ENCODE data around the gene SLC26A4.
"Not testable (repeated sequence)": the region's sequence is repeated elsewhere in the genome, so short reads cannot be mapped to it uniquely, and the experiment has no call there.

SLC26A4 gene

GRCh38 chr7:107660381-107661080 lies at the start of gene SLC26A4:
Gene SLC26A4 (plus strand): TSS chr7:107660828. CDS start chr7:107661642, 814 bp downstream.
- DNase-seq = peak; percentile 30

GRCh38 chr7:107613439-107613838 lies 47.2 kb upstream of the SLC26A4 start:
- DNase-seq = no peak

DNA sequence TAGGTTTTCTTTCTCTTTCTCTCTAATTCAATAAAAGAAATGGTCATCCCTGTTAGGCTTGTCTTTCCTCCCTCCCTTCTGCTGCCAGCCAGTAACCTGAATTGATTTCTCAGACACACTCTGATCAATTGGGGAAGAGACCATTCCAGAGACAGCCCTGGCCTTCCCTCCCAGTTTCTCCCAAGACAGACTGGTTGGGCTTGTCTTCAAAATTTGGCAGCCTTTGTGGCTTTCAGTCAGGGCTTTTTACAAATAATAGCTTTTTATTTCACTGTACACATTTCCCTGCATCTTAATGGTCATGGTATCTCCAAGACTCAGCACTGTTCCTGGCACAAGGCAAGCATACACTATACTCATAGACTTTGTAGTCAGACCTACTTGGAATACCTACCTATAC lies 46.7 kb upstream of the SLC26A4 start:
- no peak for DNase-seq

DNA sequence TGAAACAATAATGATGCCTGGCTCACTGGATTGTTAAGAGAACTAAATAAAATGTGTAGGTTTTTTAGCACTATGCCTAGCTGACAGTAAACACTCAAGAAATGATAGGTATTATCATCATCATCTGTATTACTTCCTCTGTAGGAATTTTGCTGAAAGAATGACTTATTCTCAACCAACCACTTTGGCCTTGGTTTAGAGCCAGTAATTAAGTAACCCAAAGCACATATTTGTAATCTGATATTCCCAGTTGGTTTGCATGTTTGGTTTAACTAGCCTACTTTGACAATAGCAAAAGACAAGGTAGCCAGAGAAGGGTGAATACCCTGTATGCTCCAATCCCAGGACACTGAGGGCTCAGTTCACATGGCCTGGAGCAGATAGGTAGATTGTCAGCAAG lies 46.2 kb upstream of the SLC26A4 start:
- DNase-seq = no peak

- DNase-seq = no peak
These were observed 44.5 kb upstream of the SLC26A4 start for GRCh38 chr7:107615910-107616680.

DNA sequence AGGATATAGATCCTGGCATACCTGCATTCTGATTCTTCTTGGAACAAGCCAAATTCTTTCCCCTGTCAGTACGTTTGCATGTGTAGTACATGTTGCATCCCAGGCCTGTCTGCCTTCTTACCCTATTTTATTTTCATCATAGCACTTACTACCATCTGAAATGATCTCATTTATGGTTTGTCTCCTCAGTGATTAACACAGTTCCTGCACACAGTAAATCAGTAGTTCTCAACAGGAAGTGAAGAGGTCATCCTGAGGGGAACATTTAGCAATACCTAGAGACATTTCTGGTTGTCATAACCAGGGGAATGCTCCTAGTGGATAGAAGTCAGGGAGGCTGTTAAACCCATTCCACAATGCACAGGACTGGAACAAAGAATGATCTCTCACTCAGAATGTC lies 38.2 kb upstream of the SLC26A4 start:
- no peak for DNase-seq

- no peak for DNase-seq
These were observed 37.7 kb upstream of the SLC26A4 start for GRCh38 chr7:107622894-107623293.

DNA sequence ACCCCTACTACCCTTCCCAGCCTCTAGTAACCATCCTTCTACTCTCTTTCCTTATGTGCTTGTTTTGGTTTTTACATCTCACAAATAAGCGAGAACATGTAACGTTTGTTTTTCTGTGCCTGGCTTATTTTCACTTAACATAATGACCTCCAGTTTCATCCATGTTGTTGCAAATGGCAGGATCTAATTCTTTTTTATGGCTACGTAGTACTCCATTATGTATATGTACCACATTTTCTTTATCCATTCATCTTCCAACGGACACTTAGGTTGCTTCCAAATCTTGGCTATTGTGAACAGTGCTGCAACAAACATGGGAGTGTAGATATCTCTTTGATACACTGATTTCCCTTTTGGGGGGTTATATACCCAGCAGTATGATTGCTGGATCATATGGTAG lies 33.6 kb upstream of the SLC26A4 start:
- DNase-seq = no peak

DNA sequence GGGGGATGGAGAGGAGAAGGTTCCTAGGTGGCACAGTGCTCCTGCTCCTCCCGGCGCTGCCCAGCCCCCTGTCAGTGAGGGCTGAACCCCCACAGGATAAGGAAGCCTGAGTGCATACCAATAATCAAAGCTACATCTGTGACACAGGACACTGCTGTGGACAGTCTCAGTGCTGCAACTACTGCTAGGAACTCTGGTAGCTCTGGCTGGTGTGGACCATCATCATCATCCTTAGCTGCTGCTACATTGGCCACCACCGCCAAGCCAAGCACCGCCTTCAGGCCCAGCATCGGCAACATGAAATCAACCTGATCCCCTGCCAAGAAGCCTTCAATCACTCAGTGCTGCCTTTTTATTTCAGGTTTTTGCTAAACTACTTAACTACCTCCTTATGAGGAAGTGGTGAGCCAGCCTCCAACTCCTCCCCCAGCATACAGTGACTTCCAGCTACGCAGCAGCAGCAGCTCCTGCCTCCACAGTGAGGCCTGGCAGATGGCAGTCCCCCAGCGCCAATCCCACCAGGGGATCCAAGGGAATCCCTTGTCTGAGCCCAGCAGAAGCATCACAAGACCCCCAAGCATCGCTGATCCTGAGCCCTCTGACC lies 32.1 kb upstream of the SLC26A4 start:
- no peak for DNase-seq

DNA sequence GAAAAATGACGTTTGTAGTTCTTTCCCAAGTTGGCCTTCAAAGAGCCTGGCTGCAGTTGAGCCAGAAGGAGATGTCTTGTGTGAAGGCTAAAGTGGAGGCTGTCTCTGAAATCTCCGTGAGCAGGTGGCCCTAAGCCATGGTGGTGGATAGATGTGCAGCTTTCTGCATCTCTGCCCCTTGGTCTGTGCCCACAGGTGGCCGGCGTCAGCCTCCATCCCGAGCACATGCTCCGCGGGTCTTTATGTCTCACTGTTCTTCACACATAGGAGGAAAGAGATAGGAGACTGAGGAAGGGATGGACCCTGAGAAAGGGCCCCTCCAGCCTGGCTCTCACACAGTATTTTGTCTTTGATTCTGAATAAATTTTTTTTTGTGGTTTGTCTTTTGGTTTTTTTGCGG lies 30.3 kb upstream of the SLC26A4 start:
- no peak for DNase-seq

DNA sequence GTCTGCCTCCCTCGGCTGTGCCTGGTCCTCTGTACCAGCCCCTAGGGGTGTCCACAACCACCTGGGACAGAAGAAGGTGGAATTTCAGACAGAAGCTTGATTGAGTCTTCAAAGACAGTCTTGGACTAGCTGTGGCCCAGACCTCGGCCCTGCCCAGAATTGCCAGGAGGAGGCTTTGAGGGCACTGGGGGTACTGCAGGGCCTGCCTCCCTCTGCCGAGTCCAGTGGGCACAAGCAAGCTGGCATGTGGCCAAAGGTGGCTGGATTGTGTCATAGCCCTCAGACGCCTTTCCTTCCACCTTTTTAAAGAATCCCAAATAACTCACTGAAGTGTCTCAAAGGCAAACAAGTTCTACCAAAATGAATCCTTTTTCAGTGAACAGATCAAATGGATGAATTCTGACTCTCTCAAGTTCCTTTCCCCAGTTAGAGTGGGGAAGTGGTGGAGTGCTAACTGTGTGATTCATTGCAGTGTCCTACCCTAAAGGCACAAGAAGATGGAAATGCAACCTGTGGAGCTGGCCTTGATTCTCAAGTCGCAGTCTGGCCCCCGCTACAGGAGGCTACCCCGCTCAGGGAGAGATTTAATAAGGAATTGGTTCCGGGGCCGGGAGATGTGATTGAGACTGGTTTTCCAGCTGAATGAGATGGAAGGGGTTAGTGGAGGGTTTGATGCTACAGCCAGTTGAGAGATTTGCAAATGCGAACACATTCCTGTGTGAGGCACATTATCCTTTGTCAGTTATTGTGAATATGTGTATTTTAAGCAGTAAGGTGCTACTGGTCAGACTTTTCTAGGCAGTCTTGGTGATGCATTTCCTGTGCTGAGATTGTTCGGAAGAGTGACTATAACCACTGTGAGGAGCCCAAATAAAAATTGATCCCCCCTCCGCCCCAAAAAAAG lies 28.8 kb upstream of the SLC26A4 start:
- DNase-seq = no peak

DNA sequence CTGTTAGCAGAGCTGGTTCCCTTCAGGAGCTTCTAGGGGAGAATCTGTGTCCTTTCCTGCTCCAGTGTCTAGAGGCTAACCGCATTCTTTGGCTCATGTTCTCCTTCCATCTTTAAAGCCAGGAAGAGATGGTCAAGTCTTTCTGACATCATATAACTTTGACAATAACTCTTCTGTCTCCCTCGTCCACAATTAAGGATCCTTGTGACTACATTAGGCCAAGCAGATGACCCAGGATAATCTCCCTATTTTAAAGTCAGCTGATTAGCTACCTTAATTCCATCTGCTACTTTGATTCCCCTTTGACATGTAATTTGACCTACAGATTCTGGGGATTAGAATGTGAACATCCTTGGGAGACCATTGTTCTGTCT lies 28.1 kb upstream of the SLC26A4 start:
- DNase-seq = no peak

DNA sequence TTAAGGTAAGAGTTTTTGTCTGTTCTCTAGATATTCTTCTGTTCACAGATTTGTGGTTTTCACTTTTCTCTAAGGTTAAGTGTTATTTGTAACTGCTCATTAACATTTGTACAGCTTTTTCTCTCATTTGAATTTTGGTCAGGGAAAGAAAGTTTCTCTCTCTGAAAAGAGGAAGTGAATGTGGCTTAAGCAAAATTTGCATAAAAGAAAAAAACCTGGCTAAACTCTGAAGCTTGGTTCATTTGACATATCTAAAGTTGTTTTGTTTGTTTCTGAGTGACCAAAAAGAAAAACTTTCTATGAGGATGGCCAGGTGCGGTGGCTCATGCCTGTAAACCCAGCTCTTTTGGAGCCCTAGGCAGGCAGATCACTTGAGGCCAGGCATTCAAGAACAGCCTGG lies 22.0 kb upstream of the SLC26A4 start:
- peak; percentile 35 for DNase-seq

GRCh38 chr7:107639070-107639469 lies 21.6 kb upstream of the SLC26A4 start:
- not testable (repeated sequence) for DNase-seq

GRCh38 chr7:107641676-107642075 lies 19.0 kb upstream of the SLC26A4 start:
- DNase-seq = no peak

DNA sequence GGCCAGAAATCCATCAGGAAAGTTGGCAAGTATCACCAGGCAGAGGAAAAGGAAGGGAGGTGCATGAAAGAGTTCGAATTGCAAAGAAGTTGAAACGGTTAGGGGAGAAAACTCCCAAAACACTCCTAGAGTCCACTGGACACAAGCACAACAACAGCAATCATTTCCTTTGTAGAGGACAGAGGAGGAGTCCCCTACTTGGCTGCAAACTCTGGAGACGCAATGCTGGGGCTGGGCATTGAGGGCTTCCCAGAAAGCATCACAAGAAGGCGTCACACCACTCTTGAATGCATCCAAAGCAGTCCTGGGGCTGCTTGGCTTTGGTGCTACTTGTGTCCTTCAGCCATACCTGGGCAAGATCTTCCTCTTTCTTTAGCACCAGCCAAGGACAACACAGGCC lies 18.1 kb upstream of the SLC26A4 start:
- DNase-seq = no peak

GRCh38 chr7:107643407-107643806 lies 17.2 kb upstream of the SLC26A4 start:
- DNase-seq = no peak

- DNase-seq = peak; percentile 4
These were observed 16.7 kb upstream of the SLC26A4 start for GRCh38 chr7:107643938-107644308.

- DNase-seq = no peak
These were observed 16.2 kb upstream of the SLC26A4 start for GRCh38 chr7:107644309-107644974.

- no peak for DNase-seq
These were observed 8.0 kb upstream of the SLC26A4 start for GRCh38 chr7:107652642-107653041.

DNA sequence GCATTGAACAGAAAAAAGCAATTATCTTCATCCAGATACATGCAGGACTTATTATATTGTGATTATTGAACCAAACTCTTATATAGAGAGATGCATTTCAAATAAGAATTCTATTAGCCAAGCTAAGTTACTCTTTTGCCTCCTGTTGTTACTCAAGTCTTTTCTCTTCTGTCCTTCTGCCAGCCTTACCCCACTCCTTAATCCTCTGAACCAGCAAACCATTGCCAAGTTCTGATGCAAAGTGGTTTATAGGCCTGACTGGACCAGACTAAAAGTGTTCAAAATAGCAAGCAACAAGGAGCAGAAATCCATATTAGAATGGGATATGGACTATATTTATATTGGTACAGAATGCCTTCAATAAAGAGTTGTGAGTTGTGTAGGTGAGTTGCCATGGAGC lies 2.2 kb upstream of the SLC26A4 start:
- no peak for DNase-seq

GRCh38 chr7:107659666-107660065 lies 962 bp upstream of the SLC26A4 start:
- peak; percentile 85 for DNase-seq
